ENCODE results near the gene PLEKHA6. TPM values are rescaled to one million over a fixed set of nuclear protein-coding genes. Genes with fewer than 3 reads are reported as not detected.
A peak's percentile ranks its signal among the peaks of the same experiment; 100 is the strongest.

PLEKHA6 gene
- total RNA-seq, 4 donors from 2014 or later, result 8.7 to 17.8 (median 11.4) TPM

DNA sequence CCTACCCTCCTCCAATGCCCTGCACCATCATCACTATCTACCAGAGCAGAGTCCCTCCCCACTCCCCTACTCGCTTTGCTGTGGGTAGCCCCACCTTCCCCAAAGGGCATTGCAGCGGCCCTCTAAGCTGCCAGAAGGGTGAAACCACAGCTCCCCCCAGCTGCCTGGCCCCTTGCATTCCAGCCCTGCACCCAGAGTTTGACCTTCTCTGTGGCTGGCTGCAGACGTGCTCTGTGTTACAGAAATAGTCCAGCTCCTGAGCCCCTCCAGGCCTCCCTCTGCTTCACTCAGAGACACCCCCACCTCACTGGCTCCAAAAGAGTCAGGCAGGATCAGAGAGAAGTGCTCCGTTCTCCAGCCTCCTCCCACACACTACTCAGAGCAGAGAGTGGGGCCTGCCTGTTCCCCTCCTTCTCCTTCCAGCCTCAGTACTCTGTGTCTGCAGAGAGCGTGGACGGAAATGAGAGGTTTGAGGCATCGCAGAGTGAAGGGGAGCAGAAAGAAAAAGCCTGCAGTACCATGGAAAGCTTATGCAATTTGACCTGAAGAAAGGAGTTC, 63.2 kb downstream of the PLEKHA6 start:
- H3K27me3 ChIP-seq, result peaks cover 46% of the 10 kb centered on the region
- no peak for ATAC-seq
- H3K9me3 ChIP-seq, result no peaks in the 10 kb centered on the region
- H3K27ac ChIP-seq, result peak overlapping the region in 2 of 4 donors; percentile 18 to 59
- no peaks in the 10 kb centered on the region for H3K36me3 ChIP-seq
- no peak overlapping the region for H3K4me3 ChIP-seq
- 22% methylated on average over 3 of the region's 7 CpGs; no CpG with 5 or more reads in 1 of the 2 donors for WGBS, 2 donors (ENCODE audit: low coverage in 1 of 2)
- no peak for TF ChIP-seq POLR2AphosphoS5 (IDR thresholded peaks at IDR 0.05)
- TF ChIP-seq POLR2A (IDR thresholded peaks at IDR 0.05), result no peak
- TF ChIP-seq, protein P1, sequence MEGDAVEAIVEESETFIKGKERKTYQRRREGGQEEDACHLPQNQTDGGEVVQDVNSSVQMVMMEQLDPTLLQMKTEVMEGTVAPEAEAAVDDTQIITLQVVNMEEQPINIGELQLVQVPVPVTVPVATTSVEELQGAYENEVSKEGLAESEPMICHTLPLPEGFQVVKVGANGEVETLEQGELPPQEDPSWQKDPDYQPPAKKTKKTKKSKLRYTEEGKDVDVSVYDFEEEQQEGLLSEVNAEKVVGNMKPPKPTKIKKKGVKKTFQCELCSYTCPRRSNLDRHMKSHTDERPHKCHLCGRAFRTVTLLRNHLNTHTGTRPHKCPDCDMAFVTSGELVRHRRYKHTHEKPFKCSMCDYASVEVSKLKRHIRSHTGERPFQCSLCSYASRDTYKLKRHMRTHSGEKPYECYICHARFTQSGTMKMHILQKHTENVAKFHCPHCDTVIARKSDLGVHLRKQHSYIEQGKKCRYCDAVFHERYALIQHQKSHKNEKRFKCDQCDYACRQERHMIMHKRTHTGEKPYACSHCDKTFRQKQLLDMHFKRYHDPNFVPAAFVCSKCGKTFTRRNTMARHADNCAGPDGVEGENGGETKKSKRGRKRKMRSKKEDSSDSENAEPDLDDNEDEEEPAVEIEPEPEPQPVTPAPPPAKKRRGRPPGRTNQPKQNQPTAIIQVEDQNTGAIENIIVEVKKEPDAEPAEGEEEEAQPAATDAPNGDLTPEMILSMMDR (IDR thresholded peaks at IDR 0.05), result no peak
- no peak for TF ChIP-seq EP300 (IDR thresholded peaks at IDR 0.05)
- H3K4me1 ChIP-seq, result peaks cover 0 to 44% (median 17%) of the 10 kb centered on the region in 3 donors

DNA sequence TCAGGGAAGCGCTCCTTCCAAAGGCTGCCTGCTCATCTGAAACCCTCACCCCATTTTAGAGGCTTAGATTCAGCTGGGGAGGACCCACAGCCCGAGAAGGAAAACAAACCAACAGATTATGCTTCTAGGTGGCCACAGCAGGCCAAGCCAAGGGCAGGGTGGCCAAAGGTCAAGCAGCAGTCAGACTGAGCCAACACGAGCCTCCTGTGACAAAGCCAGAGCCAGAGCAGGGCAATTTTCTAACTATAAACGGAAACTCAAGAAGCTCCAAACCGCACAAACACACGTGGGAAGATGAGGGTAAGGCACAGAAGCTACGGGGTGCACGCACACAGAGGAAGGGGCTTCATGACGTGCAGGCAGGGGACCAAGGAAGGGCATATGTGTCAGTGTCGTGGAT, 64.1 kb downstream of the PLEKHA6 start:
- ATAC-seq, result no peak
- Histone ChIP-seq H3K27me3 (peaks cover 45% of the 10 kb centered on the region), H3K4me1 (peaks cover 0 to 44% (median 17%) of the 10 kb centered on the region in 3 donors), H3K27ac (peak overlapping the region in 3 of 4 donors; percentile 17 to 59 (median 49)), H3K36me3 (no peaks in the 10 kb centered on the region), H3K4me3 (no peak overlapping the region), H3K9me3 (no peaks in the 10 kb centered on the region)
- WGBS, 2 donors (ENCODE audit: low coverage in 1 of 2), result 54 to 83% methylated on average over 3 to 8 of the region's 10 CpGs
- TF ChIP-seq, protein P1 (IDR thresholded peaks at IDR 0.05), result no peak
- TF ChIP-seq EP300 (IDR thresholded peaks at IDR 0.05) (no peak), POLR2A (IDR thresholded peaks at IDR 0.05) (no peak), POLR2AphosphoS5 (IDR thresholded peaks at IDR 0.05) (no peak)

DNA sequence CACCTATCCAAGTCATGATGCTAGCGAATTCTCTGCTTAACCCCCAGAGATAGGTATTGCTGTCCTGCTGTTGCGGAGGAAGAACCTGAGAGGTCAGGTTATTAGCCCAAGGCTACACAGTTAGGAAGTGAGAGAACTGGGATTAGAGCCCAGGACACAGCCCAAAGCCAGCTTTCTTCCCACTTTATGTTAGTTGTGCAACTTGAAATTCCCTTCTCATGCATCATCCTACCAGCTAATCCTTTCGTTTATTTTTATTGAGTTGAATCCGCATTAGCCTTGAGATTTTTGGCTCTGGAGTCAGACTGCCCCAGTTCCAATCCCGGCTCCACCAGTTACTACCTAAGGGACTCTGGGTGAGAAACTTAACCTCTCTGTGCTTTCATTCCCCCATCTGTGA, 65.4 kb downstream of the PLEKHA6 start:
- Histone ChIP-seq H3K27me3 (peaks cover 53% of the 10 kb centered on the region), H3K4me3 (no peak overlapping the region), H3K9me3 (no peaks in the 10 kb centered on the region), H3K4me1 (peaks cover 0 to 45% (median 17%) of the 10 kb centered on the region in 3 donors), H3K27ac (peak overlapping the region; percentile 35 to 78 (median 54)), H3K36me3 (no peaks in the 10 kb centered on the region)
- WGBS, 2 donors (ENCODE audit: low coverage in 1 of 2), result 13 to 31% methylated on average over 5 of the region's 5 CpGs
- ATAC-seq, result peak; percentile 89
- TF ChIP-seq, protein P1 (IDR thresholded peaks at IDR 0.05), result no peak
- no peak for TF ChIP-seq EP300 (IDR thresholded peaks at IDR 0.05)
- no peak for TF ChIP-seq POLR2A (IDR thresholded peaks at IDR 0.05)
- TF ChIP-seq POLR2AphosphoS5 (IDR thresholded peaks at IDR 0.05), result peak; percentile 94

DNA sequence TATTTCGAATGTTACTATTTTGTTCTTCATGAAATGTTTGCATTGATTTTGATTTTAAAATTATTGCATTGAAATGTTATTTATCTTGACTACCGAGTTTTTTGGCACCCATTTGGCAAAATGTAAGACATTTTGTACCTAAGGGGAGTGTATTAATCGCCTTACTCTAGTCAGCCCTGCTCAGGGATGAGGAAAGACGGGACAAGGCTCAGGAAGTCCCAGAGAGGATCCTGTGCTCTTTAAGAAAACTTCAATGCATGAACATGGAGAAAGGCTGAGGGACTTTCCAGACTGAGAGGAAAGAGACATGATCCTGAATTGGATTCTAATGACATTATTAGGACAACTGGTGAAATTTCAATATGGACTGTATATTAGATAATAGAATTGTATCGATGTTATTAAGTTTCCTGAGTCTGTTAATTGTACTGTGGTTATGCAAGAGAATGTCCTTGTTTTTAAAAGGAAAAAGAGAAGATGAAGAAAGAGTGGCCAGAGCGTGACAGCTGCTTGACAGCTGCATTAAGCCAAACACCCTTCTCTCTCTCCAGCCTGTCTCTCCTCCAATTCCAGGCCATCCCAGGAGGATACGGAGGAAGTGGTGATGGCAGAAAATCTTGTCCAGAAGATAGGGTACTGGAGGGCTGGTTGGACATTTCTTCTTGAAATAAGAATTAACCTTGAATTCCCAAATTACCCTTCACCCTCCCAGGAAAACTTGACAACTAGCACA, 66.0 kb downstream of the PLEKHA6 start:
- TF ChIP-seq POLR2AphosphoS5 (IDR thresholded peaks at IDR 0.05), result peak; percentile 37
- TF ChIP-seq EP300 (IDR thresholded peaks at IDR 0.05), result no peak
- Histone ChIP-seq H3K4me3 (no peak overlapping the region), H3K36me3 (no peaks in the 10 kb centered on the region), H3K27ac (peak overlapping the region; percentile 35 to 78 (median 48)), H3K4me1 (peaks cover 0 to 46% (median 17%) of the 10 kb centered on the region in 3 donors), H3K9me3 (no peaks in the 10 kb centered on the region), H3K27me3 (peaks cover 59% of the 10 kb centered on the region)
- WGBS, 2 donors (ENCODE audit: low coverage in 1 of 2), result 56 to 63% methylated on average over 7 of the region's 7 CpGs
- ATAC-seq, result peak; percentile 89

DNA sequence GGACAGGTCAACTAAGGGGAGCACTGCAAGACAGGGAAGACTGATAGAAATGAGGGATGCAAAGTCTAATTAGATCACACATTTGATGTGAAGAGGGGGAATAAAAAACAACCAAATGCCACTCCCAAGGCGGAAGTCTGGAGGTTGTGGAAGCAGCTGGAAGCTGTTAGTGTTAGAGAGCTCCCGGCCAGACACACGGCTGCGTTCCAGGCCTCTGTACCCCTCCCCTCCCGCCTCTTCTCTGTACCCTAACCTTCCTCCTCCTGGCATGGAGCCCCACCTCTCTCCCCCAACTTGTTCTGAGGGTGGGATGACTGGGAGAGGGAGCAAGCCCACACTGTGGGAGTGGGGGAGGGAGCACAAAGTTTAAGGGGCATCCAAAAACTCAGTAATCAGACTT, 67.0 kb downstream of the PLEKHA6 start:
- H3K9me3 ChIP-seq, result no peaks in the 10 kb centered on the region
- WGBS, 2 donors (ENCODE audit: low coverage in 1 of 2), result 50 to 54% methylated on average over 5 of the region's 5 CpGs
- TF ChIP-seq POLR2AphosphoS5 (IDR thresholded peaks at IDR 0.05), result no peak
- TF ChIP-seq, protein P1 (IDR thresholded peaks at IDR 0.05), result no peak
- TF ChIP-seq POLR2A (IDR thresholded peaks at IDR 0.05), result no peak
- TF ChIP-seq EP300 (IDR thresholded peaks at IDR 0.05), result no peak
- H3K27ac ChIP-seq, result peak overlapping the region in 3 of 4 donors; percentile 47 to 78 (median 49)
- no peak for ATAC-seq
- H3K27me3 ChIP-seq, result peaks cover 65% of the 10 kb centered on the region
- peaks cover 0 to 56% (median 17%) of the 10 kb centered on the region in 3 donors for H3K4me1 ChIP-seq
- no peak overlapping the region for H3K4me3 ChIP-seq
- no peaks in the 10 kb centered on the region for H3K36me3 ChIP-seq
